ENCODE data around the gene LLCFC1. TPM values are rescaled to one million over a fixed set of nuclear protein-coding genes. Genes with fewer than 3 reads are reported as not detected.

The LLCFC1 gene
- total RNA-seq, 4 donors from 2014 or later = not detected

DNA sequence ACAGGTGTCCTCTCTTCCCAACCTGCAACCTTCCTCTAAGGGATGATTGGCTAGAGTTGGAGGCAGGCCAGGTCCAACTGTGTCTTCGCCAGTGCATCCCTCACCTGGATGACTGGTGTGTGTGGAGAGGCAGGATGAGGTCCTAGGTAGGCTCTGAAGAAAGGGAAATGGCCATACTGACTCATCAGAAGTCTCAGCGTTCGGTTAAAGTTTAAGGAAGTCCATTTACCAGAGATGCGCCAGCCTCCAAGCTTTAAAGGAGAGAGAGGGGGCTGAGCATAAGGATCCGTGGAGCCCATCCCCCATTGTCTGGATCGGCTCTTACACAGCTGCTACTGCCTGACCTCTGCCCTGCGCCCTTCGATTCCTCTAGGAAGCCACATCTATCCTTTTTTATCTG is 18.4 kb downstream of the LLCFC1 start:
- Histone ChIP-seq H3K27me3 (no peaks in the 10 kb centered on the region), H3K36me3 (no peaks in the 10 kb centered on the region)

DNA sequence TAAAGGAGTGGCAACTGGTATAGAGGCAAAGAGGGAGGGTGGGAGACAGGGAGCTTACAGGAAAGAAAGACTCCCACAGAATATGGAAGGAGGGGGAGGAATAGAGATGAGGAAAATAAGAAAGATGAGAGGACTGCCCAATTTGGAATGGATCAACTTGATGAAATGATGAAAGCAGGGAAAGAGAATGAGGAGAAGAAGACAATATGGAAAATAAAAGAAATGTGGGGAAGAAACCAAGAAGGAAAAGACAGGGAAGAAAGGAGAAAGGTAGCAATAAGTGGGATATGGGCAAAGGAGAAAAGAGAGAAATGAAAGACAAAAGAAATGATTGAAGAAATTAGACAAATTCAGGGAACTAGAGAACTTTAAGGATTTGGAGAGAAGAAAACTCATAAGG is 19.9 kb downstream of the LLCFC1 start:
- no peak for DNase-seq
- Histone ChIP-seq H3K27me3 (no peaks in the 10 kb centered on the region), H3K36me3 (no peaks in the 10 kb centered on the region), H3K4me3 (no peak overlapping the region), H3K9me3 (no peaks in the 10 kb centered on the region), H3K27ac (no peak overlapping the region), H3K4me1 (no peaks in the 10 kb centered on the region)
- no peak for ATAC-seq
- in situ Hi-C loops (cut with MboI; ENCODE audit: low sequenced_read_pairs in 4 of 4) = no loop called here
- no peak for TF ChIP-seq POLR2A (IDR thresholded peaks at IDR 0.05)
- TF ChIP-seq, protein P1, sequence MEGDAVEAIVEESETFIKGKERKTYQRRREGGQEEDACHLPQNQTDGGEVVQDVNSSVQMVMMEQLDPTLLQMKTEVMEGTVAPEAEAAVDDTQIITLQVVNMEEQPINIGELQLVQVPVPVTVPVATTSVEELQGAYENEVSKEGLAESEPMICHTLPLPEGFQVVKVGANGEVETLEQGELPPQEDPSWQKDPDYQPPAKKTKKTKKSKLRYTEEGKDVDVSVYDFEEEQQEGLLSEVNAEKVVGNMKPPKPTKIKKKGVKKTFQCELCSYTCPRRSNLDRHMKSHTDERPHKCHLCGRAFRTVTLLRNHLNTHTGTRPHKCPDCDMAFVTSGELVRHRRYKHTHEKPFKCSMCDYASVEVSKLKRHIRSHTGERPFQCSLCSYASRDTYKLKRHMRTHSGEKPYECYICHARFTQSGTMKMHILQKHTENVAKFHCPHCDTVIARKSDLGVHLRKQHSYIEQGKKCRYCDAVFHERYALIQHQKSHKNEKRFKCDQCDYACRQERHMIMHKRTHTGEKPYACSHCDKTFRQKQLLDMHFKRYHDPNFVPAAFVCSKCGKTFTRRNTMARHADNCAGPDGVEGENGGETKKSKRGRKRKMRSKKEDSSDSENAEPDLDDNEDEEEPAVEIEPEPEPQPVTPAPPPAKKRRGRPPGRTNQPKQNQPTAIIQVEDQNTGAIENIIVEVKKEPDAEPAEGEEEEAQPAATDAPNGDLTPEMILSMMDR (IDR thresholded peaks at IDR 0.05 in 4 of 5, conservative IDR thresholded peaks at IDR 0.05 in 1 of 5) = no peak
- intact Hi-C loops (cut with DNase I; ENCODE audit: low total_unique reads) = no loop called here

More for the DNA sequence above, 18.4 kb downstream of the LLCFC1 start:
- DNase-seq = no peak
- Histone ChIP-seq H3K4me3 (no peak overlapping the region), H3K4me1 (no peaks in the 10 kb centered on the region), H3K27ac (no peak overlapping the region), H3K9me3 (no peaks in the 10 kb centered on the region)
- in situ Hi-C loops (cut with MboI; ENCODE audit: low sequenced_read_pairs in 4 of 4) = no loop called here
- no peak for ATAC-seq
- intact Hi-C loops (cut with DNase I; ENCODE audit: low total_unique reads) = no loop called here
- no peak for TF ChIP-seq POLR2A (IDR thresholded peaks at IDR 0.05)
- TF ChIP-seq, protein P1 (IDR thresholded peaks at IDR 0.05 in 4 of 5, conservative IDR thresholded peaks at IDR 0.05 in 1 of 5) = no peak

DNA sequence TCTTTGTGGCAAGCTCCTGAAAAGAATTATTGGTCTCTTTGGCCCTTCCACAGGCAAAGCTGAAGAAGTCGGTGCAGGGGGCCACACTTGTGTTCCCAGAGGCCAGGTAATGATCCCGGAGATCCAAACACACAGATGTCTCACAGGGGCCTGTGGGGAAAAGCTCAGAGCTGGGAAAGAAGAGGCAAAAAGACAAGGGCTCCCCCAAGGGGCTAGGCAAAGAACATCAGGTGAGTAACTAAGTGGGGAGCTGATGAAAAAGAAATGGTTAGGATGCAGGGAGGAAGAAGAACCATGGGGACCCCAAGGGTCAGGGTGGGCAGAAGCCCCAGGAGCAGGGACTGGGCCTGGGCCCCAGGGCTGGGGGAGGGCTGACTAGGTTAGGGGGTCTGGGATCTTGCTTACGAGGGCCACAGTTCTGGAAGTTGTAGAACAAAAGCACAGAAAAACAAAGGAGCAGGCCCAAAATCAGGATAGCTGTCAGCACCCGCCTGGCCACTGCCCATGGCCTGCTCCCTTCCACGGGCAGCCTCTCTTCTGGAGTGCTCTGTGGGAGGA is 21.8 kb downstream of the LLCFC1 start:
- no peaks in the 10 kb centered on the region for H3K27me3 ChIP-seq
- TF ChIP-seq, protein P1 (IDR thresholded peaks at IDR 0.05 in 4 of 5, conservative IDR thresholded peaks at IDR 0.05 in 1 of 5) = no peak
- TF ChIP-seq POLR2A (IDR thresholded peaks at IDR 0.05) = no peak
- in situ Hi-C loops (cut with MboI; ENCODE audit: low sequenced_read_pairs in 4 of 4) = no loop called here
- intact Hi-C loops (cut with DNase I; ENCODE audit: low total_unique reads) = no loop called here
- no peaks in the 10 kb centered on the region for H3K9me3 ChIP-seq
- H3K4me3 ChIP-seq = no peak overlapping the region
- DNase-seq (no peak), ATAC-seq (no peak)
- no peaks in the 10 kb centered on the region for H3K36me3 ChIP-seq
- no peak overlapping the region for H3K27ac ChIP-seq
- no peaks in the 10 kb centered on the region for H3K4me1 ChIP-seq

DNA sequence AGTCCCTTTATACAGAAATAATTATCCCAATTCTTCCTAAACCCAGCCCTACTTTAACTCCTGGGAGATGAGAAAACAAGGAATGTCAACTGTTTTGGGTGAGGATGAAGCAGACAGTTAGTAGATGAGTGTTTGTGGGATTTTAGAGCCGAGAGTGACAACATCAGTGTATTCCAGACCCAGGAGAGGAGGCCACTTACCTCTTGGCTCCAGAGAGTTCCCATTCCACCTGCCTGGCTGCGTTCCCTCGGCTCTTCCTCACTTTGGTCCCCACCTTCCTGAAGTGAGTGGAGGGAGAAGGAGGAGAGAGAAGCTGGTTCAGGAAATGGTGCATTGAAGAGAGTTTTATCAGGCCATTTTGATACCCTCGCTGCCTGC is 22.3 kb downstream of the LLCFC1 start:
- TF ChIP-seq, protein P1 (IDR thresholded peaks at IDR 0.05 in 4 of 5, conservative IDR thresholded peaks at IDR 0.05 in 1 of 5) = no peak
- no peak for TF ChIP-seq POLR2A (IDR thresholded peaks at IDR 0.05)
- ATAC-seq = no peak
- no peak for DNase-seq
- in situ Hi-C loops (cut with MboI; ENCODE audit: low sequenced_read_pairs in 4 of 4) = no loop called here
- no peaks in the 10 kb centered on the region for H3K4me1 ChIP-seq
- no peaks in the 10 kb centered on the region for H3K27me3 ChIP-seq
- H3K4me3 ChIP-seq = no peak overlapping the region
- H3K36me3 ChIP-seq = no peaks in the 10 kb centered on the region
- H3K27ac ChIP-seq = no peak overlapping the region
- intact Hi-C loops (cut with DNase I; ENCODE audit: low total_unique reads) = no loop called here
- H3K9me3 ChIP-seq = no peaks in the 10 kb centered on the region
